Measurements from ENCODE around the gene KLHL22.

- TF ChIP-seq, protein P1, sequence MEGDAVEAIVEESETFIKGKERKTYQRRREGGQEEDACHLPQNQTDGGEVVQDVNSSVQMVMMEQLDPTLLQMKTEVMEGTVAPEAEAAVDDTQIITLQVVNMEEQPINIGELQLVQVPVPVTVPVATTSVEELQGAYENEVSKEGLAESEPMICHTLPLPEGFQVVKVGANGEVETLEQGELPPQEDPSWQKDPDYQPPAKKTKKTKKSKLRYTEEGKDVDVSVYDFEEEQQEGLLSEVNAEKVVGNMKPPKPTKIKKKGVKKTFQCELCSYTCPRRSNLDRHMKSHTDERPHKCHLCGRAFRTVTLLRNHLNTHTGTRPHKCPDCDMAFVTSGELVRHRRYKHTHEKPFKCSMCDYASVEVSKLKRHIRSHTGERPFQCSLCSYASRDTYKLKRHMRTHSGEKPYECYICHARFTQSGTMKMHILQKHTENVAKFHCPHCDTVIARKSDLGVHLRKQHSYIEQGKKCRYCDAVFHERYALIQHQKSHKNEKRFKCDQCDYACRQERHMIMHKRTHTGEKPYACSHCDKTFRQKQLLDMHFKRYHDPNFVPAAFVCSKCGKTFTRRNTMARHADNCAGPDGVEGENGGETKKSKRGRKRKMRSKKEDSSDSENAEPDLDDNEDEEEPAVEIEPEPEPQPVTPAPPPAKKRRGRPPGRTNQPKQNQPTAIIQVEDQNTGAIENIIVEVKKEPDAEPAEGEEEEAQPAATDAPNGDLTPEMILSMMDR (IDR thresholded peaks at IDR 0.05) = no peak
- no peak for TF ChIP-seq POLR2A (IDR thresholded peaks at IDR 0.05)
These were observed 67.6 kb downstream of the KLHL22 start for GRCh38 chr22:20427945-20428417.
